HCT116 (cell line): ENCODE results near the gene TUBA1B. TPM values are rescaled to one million over a fixed set of nuclear protein-coding genes. Genes with fewer than 3 reads are reported as not detected.

Source experiments
- ATAC-seq: fragments of 200-7000 bp; cut with Tn5 transposase; 2 replicates; pipeline ENCODE4 v1.9.1; 2020; ENCODE audit warnings: mild to moderate bottlenecking, moderate library complexity
- BruUV-seq: library from RNA; stranded (reverse); fragments of 400-500 nt; replicated peaks from 2 replicates; lab custom pipeline; 2021; lab: Mats Ljungman, UMichigan
- CTCF ChIA-PET: fragments of 300-600 bp; sonication (Branson Sonifier 250); formaldehyde crosslinking; loops from one replicate; lab custom pipeline; 2021; ENCODE audit warnings: antibody characterized with exemption; lab: Charles Lee
- POLR2A ChIA-PET: fragments of 300-600, 350-600 bp; sonication (Branson Sonifier 250); formaldehyde crosslinking; loops from one replicate; lab custom pipeline; 2021; ENCODE audit warnings: antibody characterized with exemption; lab: Charles Lee
- RAD21 ChIA-PET, 2 experiments: fragments of 300-600 bp; sonication (Branson Sonifier 250); formaldehyde crosslinking; loops; one replicate each; lab custom pipeline; 2023; ENCODE audit warnings: low total read pairs in 2 of 2; ENCODE audit not compliant: uncharacterized antibody in 2 of 2, unreplicated experiment in 2 of 2, low non-redundant PET in 1 of 2; lab: Charles Lee
- DNase-seq: peaks from one replicate; pipeline ENCODE4 v3.0.0-alpha.2; 2010; ENCODE audit warnings: low read depth, low spot score
- H2AFZ ChIP-seq: fragments of 200-600 bp; shearing (Covaris generic), sonication (generic); 2 replicates; pipeline ENCODE4 v1.6.1; 2017; ENCODE audit warnings: low read depth, mixed run types, mixed read lengths, antibody characterized with exemption, low read length; ENCODE audit not compliant: poor library complexity, severe bottlenecking
- H3K27ac ChIP-seq: 2 replicates; pipeline ENCODE4 v1.5.1; 2012; ENCODE audit warnings: low read depth, low read length
- H3K27me3 ChIP-seq: fragments of 200-600 bp; sonication (generic); 2 replicates; pipeline ENCODE4 v1.6.1; 2016; ENCODE audit warnings: mixed run types, low read length, mixed read lengths; ENCODE audit not compliant: insufficient read depth
- H3K36me3 ChIP-seq, 2 experiments: fragments of 200-500 bp in 1 of 2; fragments of 200-600 bp in 1 of 2; sonication (Bioruptor generic) in 1 of 2; sonication (generic) in 1 of 2; 2 replicates each; pipeline versions ENCODE4 v1.5.1 to v1.6.1; 2014 to 2016; ENCODE audit warnings: low read length in 2 of 2, inconsistent platforms in 1 of 2, mixed read lengths in 1 of 2, mixed run types in 1 of 2; ENCODE audit not compliant: insufficient read depth in 2 of 2, control insufficient read depth in 1 of 2
- H3K4me1 ChIP-seq, 2 experiments: fragments of 200-600 bp in 1 of 2; sonication (generic) in 1 of 2; 2 replicates each; pipeline versions ENCODE4 v1.5.1 to v1.6.1; 2012 to 2017; ENCODE audit warnings: low read length in 2 of 2, inconsistent platforms in 1 of 2, mild to moderate bottlenecking in 1 of 2, mixed read lengths in 1 of 2, mixed run types in 1 of 2, moderate library complexity in 1 of 2; ENCODE audit not compliant: insufficient read depth in 2 of 2, control insufficient read depth in 1 of 2
- H3K4me2 ChIP-seq: fragments of 200-600 bp; sonication (generic); 2 replicates; pipeline ENCODE4 v1.6.1; 2017; ENCODE audit warnings: mixed run types, low read length, mixed read lengths
- H3K4me3 ChIP-seq, 2 experiments: fragments of 200-600 bp in 1 of 2; sonication (generic) in 1 of 2; replicated peaks in 1 of 2; 2 replicates each; pipeline ENCODE4 v1.5.1; 2011 to 2016; ENCODE audit warnings: low read length in 2 of 2, control low read depth in 1 of 2, low read depth in 1 of 2, mild to moderate bottlenecking in 1 of 2, mixed read lengths in 1 of 2, mixed run types in 1 of 2
- H3K79me2 ChIP-seq: fragments of 200-600 bp; sonication (generic); 2 replicates; pipeline ENCODE4 v1.6.1; 2017; ENCODE audit warnings: mild to moderate bottlenecking, mixed run types, low read length, moderate library complexity, mixed read lengths; ENCODE audit not compliant: insufficient read depth
- H3K9ac ChIP-seq: fragments of 200-600 bp; sonication (generic); 2 replicates; pipeline ENCODE4 v1.6.1; 2016; ENCODE audit warnings: low read length, mixed read lengths
- H3K9me2 ChIP-seq: fragments of 200-600 bp; sonication (generic), shearing (Covaris generic); 2 replicates; pipeline ENCODE4 v1.6.1; 2017; ENCODE audit warnings: mixed run types, mild to moderate bottlenecking, moderate library complexity; ENCODE audit not compliant: insufficient read depth
- H3K9me3 ChIP-seq, 2 experiments: fragments of 200-500 bp in 1 of 2; fragments of 200-600 bp in 1 of 2; sonication (Bioruptor generic) in 1 of 2; sonication (generic) in 1 of 2; 2 replicates each; pipeline ENCODE4 v1.6.1; 2014 to 2017; ENCODE audit warnings: low read length in 2 of 2, mixed read lengths in 2 of 2, inconsistent platforms in 1 of 2, low read depth in 1 of 2, mild to moderate bottlenecking in 1 of 2, mixed run types in 1 of 2, moderate library complexity in 1 of 2; ENCODE audit not compliant: control insufficient read depth in 1 of 2, insufficient read depth in 1 of 2
- H4K20me1 ChIP-seq: fragments of 200-600 bp; sonication (generic), shearing (Covaris generic); 2 replicates; pipeline ENCODE4 v1.6.1; 2017; ENCODE audit warnings: mixed run types, mild to moderate bottlenecking, moderate library complexity; ENCODE audit not compliant: insufficient read depth
- CBX3 ChIP-seq: IDR thresholded peaks from 2 replicates; pipeline ENCODE4 v1.6.1; 2012; ENCODE audit warnings: low read depth
- CEBPB ChIP-seq: IDR thresholded peaks from 2 replicates; pipeline ENCODE4 v1.6.1; 2012; ENCODE audit warnings: low read depth
- EZH2 ChIP-seq: fragments of 200-600 bp; sonication (generic); IDR thresholded peaks from 2 replicates; pipeline ENCODE4 v1.6.1; 2017; ENCODE audit warnings: antibody characterized with exemption, mixed run types
- EZH2phosphoT487 ChIP-seq: fragments of 200-600 bp; IDR thresholded peaks from 2 replicates; pipeline ENCODE4 v1.6.1; 2018; ENCODE audit warnings: antibody characterized with exemption, borderline replicate concordance
- FOSL1 ChIP-seq: IDR thresholded peaks from 2 replicates; pipeline ENCODE4 v1.6.1; 2012; ENCODE audit warnings: low read depth
- JUND ChIP-seq: IDR thresholded peaks from 2 replicates; pipeline ENCODE4 v1.6.1; 2012
- POLR2A ChIP-seq: IDR thresholded peaks from 2 replicates; pipeline ENCODE4 v1.7.0; 2011; ENCODE audit warnings: borderline replicate concordance; ENCODE audit not compliant: insufficient read depth, insufficient read length; ENCODE audit errors: extremely low read depth
- POLR2AphosphoS5 ChIP-seq: IDR thresholded peaks from 2 replicates; pipeline ENCODE4 v1.6.1; 2011; ENCODE audit warnings: mild to moderate bottlenecking, low read depth, low read length, moderate library complexity
- SIN3A ChIP-seq: IDR thresholded peaks from 2 replicates; pipeline ENCODE4 v1.6.1; 2012; ENCODE audit warnings: low read depth
- SRF ChIP-seq: IDR thresholded peaks from 2 replicates; pipeline ENCODE4 v1.6.1; 2012; ENCODE audit warnings: low read depth
- YY1 ChIP-seq: IDR thresholded peaks from 2 replicates; pipeline ENCODE4 v1.6.1; 2011; ENCODE audit warnings: low read length, low read depth, moderate library complexity, mild to moderate bottlenecking; ENCODE audit not compliant: insufficient replicate concordance; ENCODE audit errors: extremely low read depth
- ZFX ChIP-seq: fragments of 450-650 bp; IDR thresholded peaks from 2 replicates; pipeline ENCODE4 v1.6.1; 2017
- ZNF274 ChIP-seq: fragments of 200-500 bp; sonication (Bioruptor generic); IDR thresholded peaks from 2 replicates; pipeline ENCODE4 v1.6.1; 2014; ENCODE audit warnings: mild to moderate bottlenecking, low read depth, low read length, inconsistent platforms
- intact Hi-C: fragments of 100-400 bp; cut with micrococcal nuclease; formaldehyde crosslinking; loops from 2 replicates; pipeline ENCODE4 v1.10.0; 2022
- total RNA-seq: library from RNA; stranded (reverse); gene quantifications from one replicate; pipeline ENCODE4 v1.2.1, GENCODE V29; 2021; ENCODE audit not compliant: unreplicated experiment
- TF ChIP-seq, protein P1 (sequence below), 3 experiments: fragments of 200-600 bp in 1 of 3; sonication (generic) in 1 of 3; IDR thresholded peaks in 2 of 3; conservative IDR thresholded peaks in 1 of 3; 2 replicates each; pipeline ENCODE4 v1.5.1; 2012 to 2017; ENCODE audit warnings: low read depth in 2 of 3, low read length in 2 of 3, antibody characterized with exemption in 1 of 3, borderline replicate concordance in 1 of 3, control low read depth in 1 of 3, mild to moderate bottlenecking in 1 of 3, mixed read lengths in 1 of 3, mixed run types in 1 of 3, moderate library complexity in 1 of 3; ENCODE audit not compliant: insufficient read depth in 1 of 3
- TF ChIP-seq, protein P2 (sequence below): IDR thresholded peaks from 2 replicates; pipeline ENCODE4 v1.6.1; 2012
- TF ChIP-seq, protein P3 (sequence below): IDR thresholded peaks from 2 replicates; pipeline ENCODE4 v1.6.1; 2012

TUBA1B gene
- total RNA-seq, 1 experiment from 2014 or later = 1,628 TPM

GRCh38 chr12:49091056-49091835 is 39.9 kb downstream of the TUBA1B start (continued):
- TF ChIP-seq, protein P1, sequence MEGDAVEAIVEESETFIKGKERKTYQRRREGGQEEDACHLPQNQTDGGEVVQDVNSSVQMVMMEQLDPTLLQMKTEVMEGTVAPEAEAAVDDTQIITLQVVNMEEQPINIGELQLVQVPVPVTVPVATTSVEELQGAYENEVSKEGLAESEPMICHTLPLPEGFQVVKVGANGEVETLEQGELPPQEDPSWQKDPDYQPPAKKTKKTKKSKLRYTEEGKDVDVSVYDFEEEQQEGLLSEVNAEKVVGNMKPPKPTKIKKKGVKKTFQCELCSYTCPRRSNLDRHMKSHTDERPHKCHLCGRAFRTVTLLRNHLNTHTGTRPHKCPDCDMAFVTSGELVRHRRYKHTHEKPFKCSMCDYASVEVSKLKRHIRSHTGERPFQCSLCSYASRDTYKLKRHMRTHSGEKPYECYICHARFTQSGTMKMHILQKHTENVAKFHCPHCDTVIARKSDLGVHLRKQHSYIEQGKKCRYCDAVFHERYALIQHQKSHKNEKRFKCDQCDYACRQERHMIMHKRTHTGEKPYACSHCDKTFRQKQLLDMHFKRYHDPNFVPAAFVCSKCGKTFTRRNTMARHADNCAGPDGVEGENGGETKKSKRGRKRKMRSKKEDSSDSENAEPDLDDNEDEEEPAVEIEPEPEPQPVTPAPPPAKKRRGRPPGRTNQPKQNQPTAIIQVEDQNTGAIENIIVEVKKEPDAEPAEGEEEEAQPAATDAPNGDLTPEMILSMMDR (IDR thresholded peaks at IDR 0.05 in 2 of 3, conservative IDR thresholded peaks at IDR 0.05 in 1 of 3; ENCODE audit: borderline replicate concordance in 1 of 3, insufficient read depth in 1 of 3, low read depth in 2 of 3, low read length in 2 of 3) = no peak

GRCh38 chr12:49089821-49090773 is 41.1 kb downstream of the TUBA1B start:
- no peak overlapping the region for H3K4me2 ChIP-seq
- no peaks in the 10 kb centered on the region for H3K9me2 ChIP-seq
- no peaks in the 10 kb centered on the region for H3K79me2 ChIP-seq
- no TSS peak for BruUV-seq
- no peak overlapping the region for H3K4me3 ChIP-seq
- ChIA-PET CTCF (interaction anchor here (2.1 to 4.2 kb wide), 3 partner anchors 9 to 40 kb away, joined by 21 to 59 read pairs (median 27); partner anchors contain the start of genes LMBR1L and TUBA1B), RAD21 (no interaction called here), POLR2A (no interaction called here)
- no peaks in the 10 kb centered on the region for H3K27me3 ChIP-seq
- H2AFZ ChIP-seq = no peak overlapping the region
- H3K36me3 ChIP-seq = no peaks in the 10 kb centered on the region
- H3K27ac ChIP-seq = no peak overlapping the region
- intact Hi-C loops = no loop called here
- no peak overlapping the region for H3K9ac ChIP-seq
- H3K9me3 ChIP-seq = no peaks in the 10 kb centered on the region
- peaks cover 11 to 16% of the 10 kb centered on the region in 2 experiments for H3K4me1 ChIP-seq
- DNase-seq = no peak
- ATAC-seq = no peak
- H4K20me1 ChIP-seq = no peaks in the 10 kb centered on the region
- TF ChIP-seq EZH2phosphoT487 (no peak), EZH2 (no peak), FOSL1 (no peak), CBX3 (no peak), YY1 (no peak), JUND (no peak), ZNF274 (no peak), SRF (no peak), SIN3A (no peak), CEBPB (no peak), ZFX (no peak), POLR2AphosphoS5 (no peak), POLR2A (no peak)
- TF ChIP-seq, protein P1 (IDR thresholded peaks at IDR 0.05 in 2 of 3, conservative IDR thresholded peaks at IDR 0.05 in 1 of 3; ENCODE audit: borderline replicate concordance in 1 of 3, insufficient read depth in 1 of 3, low read depth in 2 of 3, low read length in 2 of 3) = no peak
- TF ChIP-seq, protein P2, sequence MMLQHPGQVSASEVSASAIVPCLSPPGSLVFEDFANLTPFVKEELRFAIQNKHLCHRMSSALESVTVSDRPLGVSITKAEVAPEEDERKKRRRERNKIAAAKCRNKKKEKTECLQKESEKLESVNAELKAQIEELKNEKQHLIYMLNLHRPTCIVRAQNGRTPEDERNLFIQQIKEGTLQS = no peak
- TF ChIP-seq, protein P3, sequence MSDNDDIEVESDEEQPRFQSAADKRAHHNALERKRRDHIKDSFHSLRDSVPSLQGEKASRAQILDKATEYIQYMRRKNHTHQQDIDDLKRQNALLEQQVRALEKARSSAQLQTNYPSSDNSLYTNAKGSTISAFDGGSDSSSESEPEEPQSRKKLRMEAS = no peak
